ENCODE measurements around the gene RAB11A. TPM values are rescaled to one million over a fixed set of nuclear protein-coding genes. Genes with fewer than 3 reads are reported as not detected.
A peak's percentile ranks its signal among the peaks of the same experiment; 100 is the strongest.

Gene RAB11A
- total RNA-seq, 1 experiment from 2014 or later, result 232 TPM

DNA sequence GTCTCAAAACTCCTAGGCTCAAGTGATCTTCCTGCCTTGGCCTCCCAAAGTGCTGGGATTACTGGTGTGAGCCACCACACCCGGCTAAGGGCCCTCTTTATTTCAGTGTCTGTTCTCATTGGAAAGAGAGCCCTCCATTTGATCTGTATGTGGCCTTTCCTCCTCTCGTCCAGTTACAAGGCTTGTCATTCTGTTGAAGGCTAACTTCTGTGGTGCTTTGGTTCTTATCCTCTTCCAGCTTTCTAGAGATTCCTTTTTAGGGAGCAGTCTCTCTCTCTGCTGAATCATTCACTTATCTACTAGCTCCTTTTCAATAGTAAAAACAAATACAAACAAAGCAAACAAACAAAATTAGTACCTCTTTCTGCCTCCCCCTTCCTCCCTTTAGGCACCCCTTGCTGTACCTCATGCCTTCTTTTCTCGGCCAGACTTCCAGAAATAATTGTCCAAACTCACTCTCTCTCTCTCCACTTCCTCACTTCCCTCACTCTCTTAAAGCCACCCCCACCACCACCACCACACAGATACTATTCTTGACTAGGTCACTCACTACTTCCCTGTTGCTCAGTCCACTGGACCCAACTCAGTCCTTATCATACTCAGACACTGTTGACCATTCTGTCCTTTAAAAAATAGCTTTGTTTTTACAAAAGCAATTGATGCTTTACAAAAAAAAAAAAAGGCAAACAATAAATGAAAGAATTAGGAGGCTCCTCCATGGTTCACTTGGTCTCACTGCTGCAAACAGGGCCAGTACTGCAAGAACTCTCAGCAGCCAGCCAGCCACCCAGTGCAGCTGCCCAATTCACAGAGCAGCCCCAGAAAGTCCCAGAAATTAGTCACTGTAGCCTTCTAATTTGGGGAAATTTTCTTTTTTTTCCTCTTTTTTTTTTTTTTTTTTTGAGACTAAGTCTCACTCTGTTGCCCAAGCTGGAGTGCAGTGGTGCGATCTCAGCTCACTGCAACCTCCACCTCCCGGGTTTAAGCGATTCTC is 31.7 kb upstream of the RAB11A start:
- no peaks in the 10 kb centered on the region for H3K27me3 Mint-ChIP-seq (ENCODE audit: insufficient read depth, unreplicated experiment)
- no TSS peak for BruUV-seq (replicated peaks)
- Histone ChIP-seq H3K9me3 (no peaks in the 10 kb centered on the region), H3K27me3 (replicated peaks; ENCODE audit: control insufficient read depth, insufficient read depth, low read length) (no peaks in the 10 kb centered on the region), H3K4me1 (peaks cover 18% of the 10 kb centered on the region), H3K4me3 (ENCODE audit: low read depth, low read length) (no peak overlapping the region), H3K36me3 (ENCODE audit: control insufficient read depth, insufficient read depth, low read length) (no peaks in the 10 kb centered on the region)
- TF ChIP-seq, protein P1, sequence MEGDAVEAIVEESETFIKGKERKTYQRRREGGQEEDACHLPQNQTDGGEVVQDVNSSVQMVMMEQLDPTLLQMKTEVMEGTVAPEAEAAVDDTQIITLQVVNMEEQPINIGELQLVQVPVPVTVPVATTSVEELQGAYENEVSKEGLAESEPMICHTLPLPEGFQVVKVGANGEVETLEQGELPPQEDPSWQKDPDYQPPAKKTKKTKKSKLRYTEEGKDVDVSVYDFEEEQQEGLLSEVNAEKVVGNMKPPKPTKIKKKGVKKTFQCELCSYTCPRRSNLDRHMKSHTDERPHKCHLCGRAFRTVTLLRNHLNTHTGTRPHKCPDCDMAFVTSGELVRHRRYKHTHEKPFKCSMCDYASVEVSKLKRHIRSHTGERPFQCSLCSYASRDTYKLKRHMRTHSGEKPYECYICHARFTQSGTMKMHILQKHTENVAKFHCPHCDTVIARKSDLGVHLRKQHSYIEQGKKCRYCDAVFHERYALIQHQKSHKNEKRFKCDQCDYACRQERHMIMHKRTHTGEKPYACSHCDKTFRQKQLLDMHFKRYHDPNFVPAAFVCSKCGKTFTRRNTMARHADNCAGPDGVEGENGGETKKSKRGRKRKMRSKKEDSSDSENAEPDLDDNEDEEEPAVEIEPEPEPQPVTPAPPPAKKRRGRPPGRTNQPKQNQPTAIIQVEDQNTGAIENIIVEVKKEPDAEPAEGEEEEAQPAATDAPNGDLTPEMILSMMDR (IDR thresholded peaks at IDR 0.05; ENCODE audit: insufficient read depth in 1 of 2, low read depth in 1 of 2, low read length in 1 of 2, severe bottlenecking in 1 of 2, unreplicated experiment in 1 of 2), result no peak
- peaks cover 30% of the 10 kb centered on the region for H3K4me1 Mint-ChIP-seq (ENCODE audit: low read depth, unreplicated experiment)
- no peak overlapping the region for H3K4me3 Mint-ChIP-seq (ENCODE audit: unreplicated experiment)
- intact Hi-C loops (cut with micrococcal nuclease; ENCODE audit: unreplicated experiment), result loop anchor here (10.0 kb wide), 1 partner anchor 113 kb away; no protein-coding TSS in a partner anchor
- CTCF ChIA-PET, result no interaction called here
- POLR2A ChIA-PET, result interaction anchor here (0.6 kb wide), 1 partner anchor 92 kb away, joined by 5 read pairs; no protein-coding TSS in a partner anchor
- peak overlapping the region; percentile 5 for H3K27ac Mint-ChIP-seq (ENCODE audit: unreplicated experiment)
- no peaks in the 10 kb centered on the region for H3K36me3 Mint-ChIP-seq (ENCODE audit: insufficient read depth, unreplicated experiment)
- no peak for DNase-seq
- no peaks in the 10 kb centered on the region for H3K9me3 Mint-ChIP-seq (ENCODE audit: unreplicated experiment)

DNA sequence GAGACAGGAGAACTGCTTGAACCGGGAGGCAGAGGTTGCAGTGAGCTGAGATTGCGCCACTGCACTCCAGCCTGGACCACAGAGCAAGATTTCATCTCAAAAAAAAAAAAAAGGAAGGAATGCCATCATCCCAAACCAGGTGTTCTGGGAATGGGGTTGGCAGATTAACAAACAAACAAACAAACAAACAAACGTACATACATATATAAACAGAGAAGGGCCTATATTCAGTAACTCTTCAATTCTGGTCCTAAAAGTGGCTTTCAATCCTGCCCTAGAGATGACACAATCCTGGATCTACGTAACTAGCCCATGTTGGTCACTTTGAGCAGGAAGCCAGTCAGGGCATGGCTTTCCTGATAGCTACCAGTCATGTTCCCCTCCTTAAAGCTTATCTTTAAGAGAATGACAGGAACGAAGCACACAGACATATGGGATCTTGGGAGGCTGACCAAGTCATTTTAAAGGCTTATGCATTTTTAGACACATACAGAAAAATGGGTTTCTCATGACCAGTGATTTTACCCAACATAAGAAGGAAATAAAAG is 29.9 kb upstream of the RAB11A start:
- no peaks in the 10 kb centered on the region for H3K9me3 Mint-ChIP-seq (ENCODE audit: unreplicated experiment)
- no peak for DNase-seq
- BruUV-seq (replicated peaks), result no TSS peak
- CTCF ChIA-PET, result no interaction called here
- H3K27me3 Mint-ChIP-seq (ENCODE audit: insufficient read depth, unreplicated experiment), result no peaks in the 10 kb centered on the region
- no peak overlapping the region for H3K27ac Mint-ChIP-seq (ENCODE audit: unreplicated experiment)
- Histone ChIP-seq H3K4me3 (ENCODE audit: low read depth, low read length) (no peak overlapping the region), H3K36me3 (ENCODE audit: control insufficient read depth, insufficient read depth, low read length) (no peaks in the 10 kb centered on the region), H3K4me1 (peaks cover 4% of the 10 kb centered on the region), H3K27me3 (replicated peaks; ENCODE audit: control insufficient read depth, insufficient read depth, low read length) (no peaks in the 10 kb centered on the region), H3K9me3 (peaks cover 6% of the 10 kb centered on the region; the same call in 1 of the 2 replicates)
- POLR2A ChIA-PET, result no interaction called here
- H3K36me3 Mint-ChIP-seq (ENCODE audit: insufficient read depth, unreplicated experiment), result no peaks in the 10 kb centered on the region
- TF ChIP-seq, protein P1 (IDR thresholded peaks at IDR 0.05; ENCODE audit: insufficient read depth in 1 of 2, low read depth in 1 of 2, low read length in 1 of 2, severe bottlenecking in 1 of 2, unreplicated experiment in 1 of 2), result no peak
- H3K4me3 Mint-ChIP-seq (ENCODE audit: unreplicated experiment), result no peak overlapping the region
- peaks cover 15% of the 10 kb centered on the region for H3K4me1 Mint-ChIP-seq (ENCODE audit: low read depth, unreplicated experiment)
- intact Hi-C loops (cut with micrococcal nuclease; ENCODE audit: unreplicated experiment), result loop anchor here (10.0 kb wide), 1 partner anchor 115 kb away; no protein-coding TSS in a partner anchor

DNA sequence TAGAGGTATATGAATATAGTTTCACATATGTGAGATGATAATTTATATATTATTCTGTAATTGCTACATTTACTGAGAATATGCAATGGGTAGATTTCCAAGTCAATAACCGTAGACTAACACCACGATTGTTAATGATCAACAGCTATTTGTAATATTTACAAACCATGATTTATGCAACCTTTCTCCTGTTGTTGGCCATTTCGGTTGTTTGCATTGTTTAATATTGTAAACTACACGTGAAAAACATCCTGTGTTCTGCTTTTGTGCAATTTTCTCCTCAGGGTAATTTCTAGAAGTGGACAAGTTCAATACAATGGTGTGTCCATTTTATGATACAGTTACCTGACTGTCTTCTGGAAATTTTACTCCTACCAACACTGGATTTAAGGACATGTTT is 29.3 kb upstream of the RAB11A start:
- H3K36me3 Mint-ChIP-seq (ENCODE audit: insufficient read depth, unreplicated experiment), result no peaks in the 10 kb centered on the region
- TF ChIP-seq, protein P1 (IDR thresholded peaks at IDR 0.05; ENCODE audit: insufficient read depth in 1 of 2, low read depth in 1 of 2, low read length in 1 of 2, severe bottlenecking in 1 of 2, unreplicated experiment in 1 of 2), result no peak
- H3K4me3 Mint-ChIP-seq (ENCODE audit: unreplicated experiment), result no peak overlapping the region
- H3K27ac Mint-ChIP-seq (ENCODE audit: unreplicated experiment), result no peak overlapping the region
- Histone ChIP-seq H3K36me3 (ENCODE audit: control insufficient read depth, insufficient read depth, low read length) (no peaks in the 10 kb centered on the region), H3K4me1 (peaks cover 4% of the 10 kb centered on the region), H3K4me3 (ENCODE audit: low read depth, low read length) (no peak overlapping the region), H3K9me3 (peaks cover 6% of the 10 kb centered on the region; the same call in 1 of the 2 replicates), H3K27me3 (replicated peaks; ENCODE audit: control insufficient read depth, insufficient read depth, low read length) (no peaks in the 10 kb centered on the region)
- no peaks in the 10 kb centered on the region for H3K27me3 Mint-ChIP-seq (ENCODE audit: insufficient read depth, unreplicated experiment)
- POLR2A ChIA-PET, result no interaction called here
- intact Hi-C loops (cut with micrococcal nuclease; ENCODE audit: unreplicated experiment), result loop anchor here (10.0 kb wide), 1 partner anchor 115 kb away; no protein-coding TSS in a partner anchor
- H3K9me3 Mint-ChIP-seq (ENCODE audit: unreplicated experiment), result no peaks in the 10 kb centered on the region
- CTCF ChIA-PET, result no interaction called here
- no peak for DNase-seq
- no TSS peak for BruUV-seq (replicated peaks)
- H3K4me1 Mint-ChIP-seq (ENCODE audit: low read depth, unreplicated experiment), result peaks cover 12% of the 10 kb centered on the region
